ENCODE measurements around the gene ADNP. TPM values are rescaled to one million over a fixed set of nuclear protein-coding genes. Genes with fewer than 3 reads are reported as not detected.

Gene ADNP
- total RNA-seq, 1 donor from 2014 or later, result 30.3 TPM

GRCh38 chr20:50861012-50861411, 70.2 kb downstream of the ADNP start:
- no peak for ATAC-seq
- no peak for DNase-seq (ENCODE audit: missing footprints)
- intact Hi-C loops (cut with DNase I), result no loop called here

GRCh38 chr20:50859161-50859560, 72.1 kb downstream of the ADNP start:
- ATAC-seq (no peak), DNase-seq (ENCODE audit: missing footprints) (peak; percentile 53)
- intact Hi-C loops (cut with DNase I), result no loop called here

- ATAC-seq (no peak), DNase-seq (ENCODE audit: missing footprints) (peak; percentile 32)
- intact Hi-C loops (cut with DNase I), result no loop called here
Observed at GRCh38 chr20:50858525-50858924, 72.7 kb downstream of the ADNP start.

- DNase-seq (ENCODE audit: missing footprints) (peak; percentile 4), ATAC-seq (no peak)
- intact Hi-C loops (cut with DNase I), result no loop called here
Observed at GRCh38 chr20:50857348-50857747, 73.9 kb downstream of the ADNP start.

DNA sequence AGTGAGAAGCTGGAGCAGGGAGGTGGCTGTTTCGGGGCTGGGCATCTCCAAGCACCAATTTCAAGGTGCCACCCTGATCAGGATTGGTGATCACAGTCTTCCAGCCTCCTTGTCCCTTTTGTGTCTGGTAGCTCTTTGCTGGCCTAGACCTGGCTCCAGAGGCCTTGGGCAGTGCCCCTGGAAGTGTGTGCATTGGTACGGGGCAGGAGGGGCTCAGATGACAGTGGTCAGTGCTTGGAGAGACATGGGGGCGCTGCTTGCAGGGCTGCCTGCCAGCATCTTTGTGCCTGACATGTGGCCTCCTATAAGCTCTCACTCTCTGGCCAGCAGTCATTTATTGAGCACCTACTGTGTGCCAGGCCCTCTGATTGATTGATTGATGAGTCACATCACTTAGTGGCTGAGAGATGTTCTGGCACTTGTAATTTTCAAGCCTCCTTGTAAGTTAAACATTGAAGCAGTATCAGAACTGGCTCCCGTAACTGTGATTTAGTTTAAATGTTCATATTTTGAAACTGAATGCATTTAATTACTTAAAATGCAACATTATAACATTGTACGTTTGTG, 74.7 kb downstream of the ADNP start:
- DNase-seq (ENCODE audit: missing footprints), result peak; percentile 47
- ATAC-seq, result no peak
- intact Hi-C loops (cut with DNase I), result no loop called here

- DNase-seq (ENCODE audit: missing footprints), result no peak
- ATAC-seq, result no peak
- intact Hi-C loops (cut with DNase I), result no loop called here
Observed at GRCh38 chr20:50855498-50856474, 75.5 kb downstream of the ADNP start.

DNA sequence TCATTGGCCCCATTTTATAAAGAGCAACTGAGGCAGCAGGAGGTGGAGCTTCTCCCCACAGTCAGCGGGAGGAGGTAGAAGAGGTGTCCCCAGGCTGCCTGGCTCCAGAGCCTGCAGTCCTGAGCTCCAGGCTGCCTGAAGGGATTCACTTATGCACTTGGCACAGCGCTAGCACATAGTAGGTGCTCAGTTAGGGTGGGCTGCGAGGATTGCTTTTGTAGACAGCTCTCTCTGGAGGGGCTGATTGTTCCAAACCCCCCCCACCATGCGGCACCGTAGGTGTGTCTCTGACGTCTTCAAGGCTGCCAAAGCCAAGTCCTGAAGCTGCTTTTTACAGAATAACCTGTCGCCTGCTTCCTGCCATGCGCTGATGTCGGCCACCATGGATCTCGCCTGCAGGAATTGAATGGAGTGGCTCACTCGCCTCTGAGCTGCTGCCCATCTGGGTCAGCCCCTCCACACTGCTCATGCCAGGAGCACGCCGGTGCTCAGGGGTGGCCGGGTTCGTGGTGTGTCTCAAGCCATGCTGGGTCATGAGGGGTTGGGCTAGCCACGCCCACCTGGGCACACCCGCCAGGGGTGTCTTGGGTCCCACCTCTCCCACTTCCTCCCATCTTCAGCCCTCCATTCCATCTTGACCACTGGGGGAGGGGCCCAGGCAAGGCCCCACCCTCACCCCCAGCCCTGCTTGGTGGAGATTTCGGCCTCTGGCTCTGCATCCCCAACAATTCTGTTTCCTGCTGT, 76.6 kb downstream of the ADNP start:
- intact Hi-C loops (cut with DNase I), result no loop called here
- ATAC-seq (peak; percentile 17), DNase-seq (ENCODE audit: missing footprints) (no peak)

- ATAC-seq, result no peak
- DNase-seq (ENCODE audit: missing footprints), result no peak
Observed at GRCh38 chr20:50852085-50852484, 79.2 kb downstream of the ADNP start.

DNA sequence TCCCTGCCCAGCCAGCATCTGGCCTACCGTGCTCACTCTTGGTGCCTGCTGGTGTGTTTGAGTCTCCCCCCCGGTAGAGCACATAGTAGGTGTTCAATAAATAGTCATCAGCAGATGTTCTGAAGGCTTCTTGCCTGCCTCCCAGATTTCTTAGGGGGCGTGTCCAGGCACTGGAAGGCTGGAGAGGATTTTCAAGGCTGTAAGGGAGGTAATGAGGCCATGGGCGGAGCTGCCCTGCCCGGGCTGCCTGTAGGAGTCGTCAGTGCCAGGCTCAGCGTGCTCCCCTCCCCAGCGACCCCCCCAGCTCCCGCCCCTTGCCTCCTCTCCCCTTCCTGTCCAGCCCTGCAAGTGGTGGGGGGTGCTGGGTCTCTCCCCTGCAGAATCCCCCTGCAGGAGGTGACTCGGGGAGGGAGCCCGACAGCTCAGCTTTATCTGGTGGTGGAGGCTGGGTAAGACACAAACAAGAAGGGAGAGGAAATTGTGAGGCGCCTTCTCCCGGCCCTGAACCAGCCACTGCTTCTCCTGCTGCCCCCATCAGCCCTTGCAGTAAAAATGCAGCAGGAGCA, 80.4 kb downstream of the ADNP start:
- intact Hi-C loops (cut with DNase I), result no loop called here
- ATAC-seq, result no peak
- DNase-seq (ENCODE audit: missing footprints), result peak; percentile 34

More at GRCh38 chr20:50852085-50852484, 79.2 kb downstream of the ADNP start:
- intact Hi-C loops (cut with DNase I), result no loop called here

DNA sequence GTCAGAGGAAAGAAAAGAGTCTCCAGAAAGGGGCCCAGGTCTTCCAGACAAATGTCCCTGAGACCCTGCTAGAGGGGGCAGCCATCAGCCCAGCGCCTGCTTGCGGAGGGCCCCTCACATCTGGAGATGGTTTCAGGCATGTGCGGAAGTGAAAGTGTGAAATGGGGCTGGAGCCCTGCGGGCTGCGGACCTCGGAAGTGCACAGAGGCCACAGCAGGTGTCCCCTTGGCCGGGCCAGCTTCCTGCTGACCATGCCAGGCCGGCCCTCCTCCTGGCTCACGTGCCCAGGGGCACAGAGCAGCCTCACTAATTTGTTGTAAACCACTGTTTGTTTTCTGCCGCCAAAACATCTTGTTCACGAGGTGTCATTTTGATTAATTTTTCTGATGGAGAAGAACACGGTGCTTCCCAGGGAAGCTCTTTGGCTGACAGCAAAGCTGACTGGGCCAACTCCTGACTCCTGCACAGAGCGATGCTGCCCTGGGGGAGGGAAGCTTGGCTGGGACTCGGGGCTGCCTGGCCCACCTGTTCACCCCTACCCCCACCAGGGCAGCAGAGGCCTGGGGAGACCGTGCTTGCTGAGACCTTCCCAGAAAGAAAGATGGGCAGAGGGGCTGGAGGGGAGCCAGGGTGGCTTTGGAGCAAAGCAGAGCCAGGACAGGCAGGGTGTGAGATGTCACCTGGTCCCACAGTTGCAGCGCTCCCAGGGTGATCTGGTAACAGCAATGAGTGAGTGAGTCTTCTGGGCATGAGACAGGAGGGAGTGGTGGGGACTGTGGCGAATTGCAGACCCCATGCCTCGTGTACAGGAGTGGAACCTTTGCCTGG, 82.2 kb downstream of the ADNP start:
- intact Hi-C loops (cut with DNase I), result no loop called here
- DNase-seq (ENCODE audit: missing footprints), result peak; percentile 66
- ATAC-seq, result peak; percentile 45

DNA sequence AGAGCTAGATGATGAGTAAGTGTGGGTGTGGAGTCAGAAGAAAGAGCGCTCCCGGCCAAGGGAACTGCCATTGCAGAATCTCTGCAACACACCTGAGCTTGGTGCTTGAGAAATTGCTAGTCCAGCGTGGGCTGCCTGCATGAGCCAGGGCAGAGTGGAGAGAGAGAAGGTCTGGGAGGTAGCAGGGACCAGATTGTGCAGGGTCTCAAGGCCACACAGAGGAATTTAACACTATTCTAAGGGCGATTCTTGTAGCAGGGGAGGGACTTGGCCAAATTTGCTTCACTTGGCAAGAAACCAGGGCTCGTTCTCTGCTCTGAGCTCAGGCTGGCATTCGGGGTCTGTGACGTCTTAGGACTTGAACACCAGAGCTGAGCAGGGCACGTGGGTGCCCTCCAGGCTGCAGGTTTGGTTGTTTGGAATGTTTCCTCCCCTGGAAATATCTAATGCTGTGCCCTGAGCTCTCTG, 82.9 kb downstream of the ADNP start:
- intact Hi-C loops (cut with DNase I), result no loop called here
- ATAC-seq, result peak; percentile 61
- DNase-seq (ENCODE audit: missing footprints), result peak; percentile 60

- ATAC-seq, result no peak
Observed at GRCh38 chr20:50845566-50846215, 85.5 kb downstream of the ADNP start.

GRCh38 chr20:50844430-50845100, 86.7 kb downstream of the ADNP start:
- DNase-seq (ENCODE audit: missing footprints) (peak; percentile 63), ATAC-seq (no peak)

More at GRCh38 chr20:50845566-50846215, 85.5 kb downstream of the ADNP start:
- intact Hi-C loops (cut with DNase I), result no loop called here
- DNase-seq (ENCODE audit: missing footprints), result peak; percentile 45

DNA sequence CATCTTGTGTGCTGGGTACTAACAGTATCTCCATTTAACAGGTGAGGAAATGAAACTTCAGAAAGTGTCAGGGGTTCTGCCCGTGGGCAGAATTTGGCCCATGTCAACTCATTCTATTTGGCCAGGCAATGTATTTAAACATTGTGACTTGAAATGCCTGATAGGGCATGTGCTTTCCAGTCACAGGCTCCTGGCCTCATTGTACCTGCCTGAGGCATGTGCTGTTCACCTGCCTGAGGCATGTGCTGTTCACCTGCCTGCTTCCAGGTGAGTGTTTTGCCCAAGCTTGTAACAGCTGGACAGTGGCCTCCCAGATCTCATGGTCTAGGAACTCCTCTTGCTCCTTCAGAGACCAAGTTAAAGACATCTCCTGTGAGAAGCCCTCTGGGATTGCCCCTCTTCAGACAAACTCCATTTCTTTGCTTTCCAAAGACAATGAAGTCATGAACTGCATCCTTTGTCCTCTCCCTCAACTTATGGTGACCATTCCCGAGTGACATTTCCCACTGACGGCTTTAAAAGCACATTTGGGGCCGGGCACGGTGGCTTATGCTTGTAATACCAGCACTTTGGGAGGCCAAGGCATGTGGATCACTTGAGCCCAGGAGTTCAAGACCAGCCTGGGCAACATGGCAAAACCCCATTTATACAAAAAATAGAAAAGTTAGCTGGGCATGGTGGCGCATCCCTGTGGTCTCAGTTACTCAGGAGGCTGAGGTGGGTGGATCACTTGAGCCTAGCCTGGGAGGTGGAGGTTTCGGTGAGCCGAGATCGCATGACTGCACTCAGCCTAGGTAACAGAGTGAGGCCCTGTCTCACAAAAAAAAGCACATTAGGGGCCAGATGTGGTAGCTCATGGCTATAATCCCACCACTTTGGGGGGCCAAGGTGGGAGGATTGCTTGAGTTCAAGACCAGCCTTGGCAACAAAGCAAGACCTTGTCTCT, 87.6 kb downstream of the ADNP start:
- DNase-seq (ENCODE audit: missing footprints), result peak; percentile 51
- intact Hi-C loops (cut with DNase I), result no loop called here
- ATAC-seq, result no peak

More at GRCh38 chr20:50844430-50845100, 86.7 kb downstream of the ADNP start:
- intact Hi-C loops (cut with DNase I), result no loop called here

- intact Hi-C loops (cut with DNase I), result no loop called here
- DNase-seq (ENCODE audit: missing footprints) (no peak), ATAC-seq (no peak)
Observed at GRCh38 chr20:50842821-50843220, 88.4 kb downstream of the ADNP start.

Data from Right ventricle myocardium inferior (tissue), 1 donor.